Astrocyte (in vitro differentiated cells and primary cell): Measurements from ENCODE around the gene WDR19. TPM values are rescaled to one million over a fixed set of nuclear protein-coding genes. Genes with fewer than 3 reads are reported as not detected.
"Not testable (repeated sequence)": the region's sequence is repeated elsewhere in the genome, so short reads cannot be mapped to it uniquely, and the experiment has no call there.

ENCODE experiments used
- DNase-seq: peaks from one replicate; pipeline ENCODE4 v3.0.0-alpha.2; 2010; ENCODE audit warnings: low read depth
- FAIRE-seq: peaks from 2 replicates; lab custom pipeline; 2011; peaks lifted over from hg19 to GRCh38; lab: Jason Lieb, UNC
- H2AFZ ChIP-seq: 2 replicates; pipeline ENCODE4 v1.6.0; 2012; ENCODE audit warnings: low read depth, low read length, inconsistent platforms
- H3K27ac ChIP-seq: 2 replicates; pipeline ENCODE4 v1.5.1; 2011; ENCODE audit warnings: low read depth, low read length, inconsistent platforms
- H3K27me3 ChIP-seq: 2 replicates; pipeline ENCODE4 v1.6.0; 2011; ENCODE audit warnings: low read length, inconsistent platforms; ENCODE audit not compliant: insufficient read depth
- H3K36me3 ChIP-seq: 2 replicates; pipeline ENCODE4 v1.5.1; 2011; ENCODE audit warnings: low read length, inconsistent platforms; ENCODE audit not compliant: insufficient read depth
- H3K4me1 ChIP-seq: 2 replicates; pipeline ENCODE4 v1.5.1; 2011; ENCODE audit warnings: low read length, inconsistent platforms; ENCODE audit not compliant: insufficient read depth
- H3K4me2 ChIP-seq: 2 replicates; pipeline ENCODE4 v1.6.0; 2012; ENCODE audit warnings: low read length, inconsistent platforms
- H3K4me3 ChIP-seq: 2 replicates; pipeline ENCODE4 v1.5.1; 2011; ENCODE audit warnings: low read depth, mild to moderate bottlenecking, low read length, inconsistent platforms; ENCODE audit not compliant: insufficient read depth
- H3K79me2 ChIP-seq: 2 replicates; pipeline ENCODE4 v1.6.0; 2012; ENCODE audit warnings: mild to moderate bottlenecking, low read length, inconsistent platforms; ENCODE audit not compliant: insufficient read depth
- H3K9ac ChIP-seq: 2 replicates; pipeline ENCODE4 v1.6.0; 2012; ENCODE audit warnings: mild to moderate bottlenecking, low read length, inconsistent platforms
- H3K9me3 ChIP-seq: 2 replicates; pipeline ENCODE4 v1.5.1; 2012; ENCODE audit warnings: low read depth, mild to moderate bottlenecking, low read length, inconsistent platforms; ENCODE audit not compliant: insufficient read depth
- H4K20me1 ChIP-seq: 2 replicates; pipeline ENCODE4 v1.6.0; 2012; ENCODE audit warnings: low read length, inconsistent platforms; ENCODE audit not compliant: insufficient read depth
- H3K27ac Mint-ChIP-seq: one replicate; pipeline ENCODE4 v1.8.0; 2021; ENCODE audit warnings: mild to moderate bottlenecking, mixed read lengths; ENCODE audit not compliant: unreplicated experiment
- H3K27me3 Mint-ChIP-seq: one replicate; pipeline ENCODE4 v1.8.0; 2021; ENCODE audit warnings: low read depth, mixed read lengths; ENCODE audit not compliant: unreplicated experiment
- H3K36me3 Mint-ChIP-seq: one replicate; pipeline ENCODE4 v1.8.0; 2021; ENCODE audit warnings: low read depth, mixed read lengths; ENCODE audit not compliant: unreplicated experiment
- H3K4me1 Mint-ChIP-seq: one replicate; pipeline ENCODE4 v1.8.0; 2021; ENCODE audit warnings: low read depth, mixed read lengths; ENCODE audit not compliant: unreplicated experiment
- H3K4me3 Mint-ChIP-seq: one replicate; pipeline ENCODE4 v1.8.0; 2021; ENCODE audit warnings: mild to moderate bottlenecking, moderate library complexity, mixed read lengths; ENCODE audit not compliant: unreplicated experiment
- H3K9me3 Mint-ChIP-seq: one replicate; pipeline ENCODE4 v1.8.0; 2021; ENCODE audit warnings: mild to moderate bottlenecking, mixed read lengths; ENCODE audit not compliant: unreplicated experiment
- EZH2 ChIP-seq: IDR thresholded peaks from 2 replicates; pipeline ENCODE4 v1.6.1; 2012; ENCODE audit warnings: mild to moderate bottlenecking, low read length, inconsistent platforms; ENCODE audit not compliant: insufficient read depth
- total RNA-seq: library from RNA; stranded (reverse); gene quantifications from 2 replicates; pipeline ENCODE4 v1.2.1, GENCODE V29; 2021
- TF ChIP-seq, protein P1 (sequence below): IDR thresholded peaks from 2 replicates; pipeline ENCODE4 v1.5.1; 2011; ENCODE audit warnings: low read depth, mild to moderate bottlenecking, inconsistent platforms, low read length, moderate library complexity; ENCODE audit not compliant: insufficient read depth

Gene WDR19
- total RNA-seq, 1 donor from 2014 or later, result 18.0 TPM

DNA sequence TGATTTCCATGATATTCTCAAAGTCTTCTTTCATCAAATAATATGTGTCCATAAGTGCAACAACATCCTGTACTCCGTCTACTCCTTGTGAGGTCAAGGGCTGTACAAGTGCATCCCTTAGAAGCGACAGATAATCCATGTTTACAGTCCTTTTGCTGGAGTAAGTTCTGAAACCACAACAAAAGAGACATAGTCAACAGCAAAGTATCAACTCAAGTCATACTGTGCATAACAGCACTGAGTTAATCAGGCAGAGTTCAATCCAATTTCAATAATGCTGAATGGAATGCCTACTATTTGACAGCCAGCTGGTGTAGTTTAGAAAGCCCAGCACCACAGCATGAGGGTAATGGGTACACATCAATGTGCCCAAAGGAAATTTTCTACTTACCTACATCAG lies 109.4 kb downstream of the WDR19 start:
- no peak for TF ChIP-seq EZH2
- TF ChIP-seq, protein P1, sequence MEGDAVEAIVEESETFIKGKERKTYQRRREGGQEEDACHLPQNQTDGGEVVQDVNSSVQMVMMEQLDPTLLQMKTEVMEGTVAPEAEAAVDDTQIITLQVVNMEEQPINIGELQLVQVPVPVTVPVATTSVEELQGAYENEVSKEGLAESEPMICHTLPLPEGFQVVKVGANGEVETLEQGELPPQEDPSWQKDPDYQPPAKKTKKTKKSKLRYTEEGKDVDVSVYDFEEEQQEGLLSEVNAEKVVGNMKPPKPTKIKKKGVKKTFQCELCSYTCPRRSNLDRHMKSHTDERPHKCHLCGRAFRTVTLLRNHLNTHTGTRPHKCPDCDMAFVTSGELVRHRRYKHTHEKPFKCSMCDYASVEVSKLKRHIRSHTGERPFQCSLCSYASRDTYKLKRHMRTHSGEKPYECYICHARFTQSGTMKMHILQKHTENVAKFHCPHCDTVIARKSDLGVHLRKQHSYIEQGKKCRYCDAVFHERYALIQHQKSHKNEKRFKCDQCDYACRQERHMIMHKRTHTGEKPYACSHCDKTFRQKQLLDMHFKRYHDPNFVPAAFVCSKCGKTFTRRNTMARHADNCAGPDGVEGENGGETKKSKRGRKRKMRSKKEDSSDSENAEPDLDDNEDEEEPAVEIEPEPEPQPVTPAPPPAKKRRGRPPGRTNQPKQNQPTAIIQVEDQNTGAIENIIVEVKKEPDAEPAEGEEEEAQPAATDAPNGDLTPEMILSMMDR, result no peak
- no peaks in the 10 kb centered on the region for H3K27me3 ChIP-seq
- Mint-ChIP-seq H3K27me3 (no peaks in the 10 kb centered on the region), H3K9me3 (no peaks in the 10 kb centered on the region), H3K4me1 (no peaks in the 10 kb centered on the region), H3K4me3 (no peak overlapping the region), H3K27ac (no peak overlapping the region), H3K36me3 (peaks cover 17% of the 10 kb centered on the region)
- H4K20me1 ChIP-seq, result no peaks in the 10 kb centered on the region
- no peak overlapping the region for H3K9ac ChIP-seq
- H3K9me3 ChIP-seq, result no peaks in the 10 kb centered on the region
- no peak overlapping the region for H3K27ac ChIP-seq
- peaks cover 48% of the 10 kb centered on the region for H3K36me3 ChIP-seq
- H3K4me2 ChIP-seq, result no peak overlapping the region
- no peaks in the 10 kb centered on the region for H3K4me1 ChIP-seq
- FAIRE-seq (no peak), DNase-seq (no peak)
- H2AFZ ChIP-seq, result no peak overlapping the region
- no peaks in the 10 kb centered on the region for H3K79me2 ChIP-seq
- no peak overlapping the region for H3K4me3 ChIP-seq

DNA sequence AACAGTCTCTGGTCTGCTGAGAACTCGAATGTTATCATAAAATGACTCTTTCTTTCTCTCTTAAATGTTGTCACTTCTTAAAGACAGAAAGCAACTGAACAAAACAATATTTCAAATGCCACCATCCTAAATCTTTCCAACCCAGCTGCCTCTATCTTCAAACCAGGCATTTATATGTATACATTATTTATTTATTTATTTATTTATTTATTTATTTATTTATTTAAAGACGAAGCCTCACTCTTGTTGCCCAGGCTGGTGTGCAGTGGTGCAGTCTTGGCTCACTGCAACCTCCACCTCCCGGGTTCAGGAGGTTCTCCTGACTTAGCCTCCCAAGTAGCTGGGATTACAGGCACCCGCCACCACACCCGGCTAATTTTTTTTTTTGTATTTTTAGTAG lies 110.1 kb downstream of the WDR19 start:
- not testable (repeated sequence) for H3K4me2 ChIP-seq, H3K4me1 ChIP-seq, H3K27me3 ChIP-seq, H3K9ac ChIP-seq, H3K27ac Mint-ChIP-seq, H3K4me3 Mint-ChIP-seq, H3K79me2 ChIP-seq, H4K20me1 ChIP-seq, H3K27me3 Mint-ChIP-seq, H3K4me1 Mint-ChIP-seq, H3K9me3 Mint-ChIP-seq, H3K9me3 ChIP-seq, H3K27ac ChIP-seq, H2AFZ ChIP-seq, DNase-seq, FAIRE-seq, H3K4me3 ChIP-seq
- peaks cover 18% of the 10 kb centered on the region for H3K36me3 Mint-ChIP-seq
- H3K36me3 ChIP-seq, result peaks cover 48% of the 10 kb centered on the region

DNA sequence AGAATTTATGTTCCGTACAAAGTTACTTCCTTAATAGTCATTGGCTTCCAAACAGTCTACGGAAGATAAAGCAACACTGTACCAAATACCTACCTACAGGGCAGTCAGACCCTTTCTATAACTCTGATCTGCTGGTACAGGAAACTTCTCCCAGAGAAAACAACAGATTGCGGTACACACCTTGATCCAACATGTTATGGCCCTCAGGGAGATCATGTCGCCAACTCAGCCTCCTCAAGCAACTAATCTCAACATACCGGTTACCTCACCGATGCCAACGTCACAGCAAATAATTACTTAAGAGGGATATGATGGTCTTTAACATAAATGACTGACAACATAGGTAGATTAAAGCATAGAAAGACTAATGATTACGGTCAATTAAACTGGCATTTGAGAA lies 113.5 kb downstream of the WDR19 start:
- H3K9ac ChIP-seq, result no peak overlapping the region
- Mint-ChIP-seq H3K27me3 (no peaks in the 10 kb centered on the region), H3K36me3 (peaks cover 32% of the 10 kb centered on the region), H3K4me3 (no peak overlapping the region), H3K4me1 (no peaks in the 10 kb centered on the region), H3K9me3 (no peaks in the 10 kb centered on the region), H3K27ac (no peak overlapping the region)
- no peaks in the 10 kb centered on the region for H3K27me3 ChIP-seq
- no peak for TF ChIP-seq EZH2
- TF ChIP-seq, protein P1, result no peak
- no peaks in the 10 kb centered on the region for H4K20me1 ChIP-seq
- H3K4me3 ChIP-seq, result no peak overlapping the region
- H3K79me2 ChIP-seq, result no peaks in the 10 kb centered on the region
- H3K4me1 ChIP-seq, result no peaks in the 10 kb centered on the region
- no peak overlapping the region for H3K27ac ChIP-seq
- H3K4me2 ChIP-seq, result no peak overlapping the region
- no peaks in the 10 kb centered on the region for H3K9me3 ChIP-seq
- peaks cover 42% of the 10 kb centered on the region for H3K36me3 ChIP-seq
- FAIRE-seq, result no peak
- no peak for DNase-seq
- H2AFZ ChIP-seq, result no peak overlapping the region
